Bronchial epithelial cell (primary cell): Measurements from ENCODE around the gene SLCO2B1. TPM values are rescaled to one million over a fixed set of nuclear protein-coding genes. Genes with fewer than 3 reads are reported as not detected.

Source experiments
- DNase-seq: peaks from one replicate; pipeline ENCODE4 v3.0.0-alpha.2; 2010; ENCODE audit warnings: low read depth
- FAIRE-seq: peaks from 2 replicates; lab custom pipeline; 2011; peaks lifted over from hg19 to GRCh38; lab: Jason Lieb, UNC
- H3K27me3 ChIP-seq: 2 replicates; pipeline ENCODE4 v1.5.1; 2011; ENCODE audit warnings: low read length; ENCODE audit not compliant: control insufficient read depth, insufficient read depth
- H3K36me3 ChIP-seq: 2 replicates; pipeline ENCODE4 v1.5.1; 2011; ENCODE audit warnings: low read length; ENCODE audit not compliant: control insufficient read depth, insufficient read depth
- H3K4me3 ChIP-seq: 2 replicates; pipeline ENCODE4 v1.5.1; 2011; ENCODE audit warnings: mild to moderate bottlenecking, low read depth, low read length, control low read depth
- CTCF ChIP-seq: IDR thresholded peaks from 2 replicates; pipeline ENCODE4 v1.5.1; 2011; ENCODE audit warnings: mild to moderate bottlenecking, moderate library complexity, low read length, control low read depth, inconsistent platforms; ENCODE audit not compliant: insufficient read depth, severe bottlenecking
- total RNA-seq: library from RNA; depleted of rRNA; stranded (reverse); fragments of >200 nt; gene quantifications from 2 replicates; pipeline ENCODE4 v1.2.1, GENCODE V29; 2014

Gene SLCO2B1
- total RNA-seq, 1 donor from 2014 or later = not detected

- FAIRE-seq (no peak), DNase-seq (no peak)
- H3K36me3 ChIP-seq = no peaks in the 10 kb centered on the region
- no peak for TF ChIP-seq CTCF
- H3K27me3 ChIP-seq = peaks cover 27% of the 10 kb centered on the region
- peak overlapping the region; percentile 26 for H3K4me3 ChIP-seq
These were observed 91.2 kb downstream of the SLCO2B1 start for GRCh38 chr11:75241906-75242644.

- Histone ChIP-seq H3K4me3 (no peak overlapping the region), H3K36me3 (no peaks in the 10 kb centered on the region), H3K27me3 (peaks cover 27% of the 10 kb centered on the region)
- FAIRE-seq (no peak), DNase-seq (no peak)
- TF ChIP-seq CTCF = no peak
These were observed 92.1 kb downstream of the SLCO2B1 start for GRCh38 chr11:75242722-75243600.

GRCh38 chr11:75244052-75244814 is 93.3 kb downstream of the SLCO2B1 start:
- Histone ChIP-seq H3K27me3 (peaks cover 22% of the 10 kb centered on the region), H3K36me3 (no peaks in the 10 kb centered on the region), H3K4me3 (no peak overlapping the region)
- FAIRE-seq = no peak
- TF ChIP-seq CTCF = no peak
- DNase-seq = no peak

- no peak overlapping the region for H3K4me3 ChIP-seq
- peaks cover 11% of the 10 kb centered on the region for H3K27me3 ChIP-seq
- FAIRE-seq = peak; percentile 52
- no peak for TF ChIP-seq CTCF
- H3K36me3 ChIP-seq = no peaks in the 10 kb centered on the region
- no peak for DNase-seq
These were observed 94.6 kb downstream of the SLCO2B1 start for GRCh38 chr11:75245356-75246005.

- no peak for DNase-seq
- TF ChIP-seq CTCF = no peak
- Histone ChIP-seq H3K27me3 (peaks cover 11% of the 10 kb centered on the region), H3K4me3 (no peak overlapping the region), H3K36me3 (no peaks in the 10 kb centered on the region)
- no peak for FAIRE-seq
These were observed 95.2 kb downstream of the SLCO2B1 start for GRCh38 chr11:75246006-75246670.
